H1 (cell line): Measurements from ENCODE around the gene IL23A. TPM values are rescaled to one million over a fixed set of nuclear protein-coding genes. Genes with fewer than 3 reads are reported as not detected.

Experiments used
- CTCF ChIA-PET: fragments of 300-600 bp; sonication (Branson Sonifier 250); formaldehyde crosslinking; loops from one replicate; lab custom pipeline; 2021; ENCODE audit not compliant: partially characterized antibody; lab: Charles Lee
- POLR2A ChIA-PET: fragments of 300-600 bp; sonication (Branson Sonifier 250); formaldehyde crosslinking; loops from one replicate; lab custom pipeline; 2021; ENCODE audit warnings: inconsistent platforms; ENCODE audit not compliant: partially characterized antibody; lab: Charles Lee
- DNase-seq, 2 experiments: peaks; one replicate each; pipeline versions ENCODE4 v3.0.0 to v3.0.0-alpha.2; 2010 to 2022; ENCODE audit warnings: low spot score in 2 of 2, low read depth in 1 of 2, mixed read lengths in 1 of 2
- FAIRE-seq: peaks from 2 replicates; lab custom pipeline; 2011; peaks lifted over from hg19 to GRCh38; lab: Jason Lieb, UNC
- H2AFZ ChIP-seq: 2 replicates; pipeline ENCODE4 v1.8.1; 2012; ENCODE audit warnings: low read length, inconsistent platforms
- H2AK5ac ChIP-seq: 2 replicates; pipeline ENCODE4 v1.6.1; 2013; ENCODE audit warnings: low read depth, low read length
- H2BK120ac ChIP-seq: replicated peaks from 2 replicates; pipeline ENCODE3; 2013; ENCODE audit warnings: low read depth, low read length, inconsistent platforms
- H2BK12ac ChIP-seq: 2 replicates; pipeline ENCODE4 v1.6.1; 2013; ENCODE audit warnings: low read depth, low read length
- H2BK15ac ChIP-seq: 2 replicates; pipeline ENCODE4 v1.6.1; 2013; ENCODE audit warnings: low read length
- H2BK20ac ChIP-seq: 2 replicates; pipeline ENCODE4 v1.6.1; 2013; ENCODE audit warnings: low read length
- H2BK5ac ChIP-seq: 2 replicates; pipeline ENCODE4 v1.6.1; 2013; ENCODE audit warnings: low read depth, low read length
- H3K14ac ChIP-seq: 2 replicates; pipeline ENCODE4 v1.6.1; 2013; ENCODE audit warnings: inconsistent platforms; ENCODE audit not compliant: insufficient read length
- H3K18ac ChIP-seq: 2 replicates; pipeline ENCODE4 v1.6.1; 2013; ENCODE audit warnings: low read length; ENCODE audit errors: extremely low read depth
- H3K23ac ChIP-seq: 2 replicates; pipeline ENCODE4 v1.6.1; 2013; ENCODE audit warnings: inconsistent platforms; ENCODE audit not compliant: insufficient read length
- H3K23me2 ChIP-seq: 2 replicates; pipeline ENCODE4 v1.6.1; 2013; ENCODE audit warnings: low read depth, low read length
- H3K27ac ChIP-seq: 2 replicates; pipeline ENCODE4 v1.6.1; 2011; ENCODE audit warnings: low read depth, low read length, inconsistent platforms
- H3K27me3 ChIP-seq, 4 experiments: replicated peaks in 1 of 4; 1 replicate in 1 of 4; 2 replicates in 3 of 4; pipeline versions ENCODE4 v1.6.1 to v1.8.1; 2011 to 2013; ENCODE audit warnings: low read length in 3 of 4, mild to moderate bottlenecking in 3 of 4, inconsistent platforms in 2 of 4, mixed read lengths in 2 of 4, moderate library complexity in 1 of 4; ENCODE audit not compliant: control insufficient read depth in 3 of 4, insufficient read depth in 3 of 4; ENCODE audit errors: extremely low read depth in 1 of 4
- H3K36me3 ChIP-seq, 4 experiments: 2 replicates each; pipeline versions ENCODE4 v1.6.1 to v1.8.1; 2011 to 2013; ENCODE audit warnings: mild to moderate bottlenecking in 4 of 4, low read length in 3 of 4, moderate library complexity in 2 of 4, control low read depth in 1 of 4, inconsistent platforms in 1 of 4; ENCODE audit not compliant: insufficient read depth in 4 of 4, control insufficient read depth in 2 of 4
- H3K4ac ChIP-seq: replicated peaks from 2 replicates; pipeline ENCODE3; 2013; ENCODE audit warnings: low read length, low read depth, mixed read lengths, inconsistent platforms; ENCODE audit not compliant: insufficient read length
- H3K4me1 ChIP-seq, 4 experiments: replicated peaks in 1 of 4; 1 replicate in 1 of 4; 2 replicates in 3 of 4; pipeline versions ENCODE4 v1.6.1 to v1.8.1; 2011 to 2013; ENCODE audit warnings: low read length in 3 of 4, inconsistent platforms in 2 of 4, mixed read lengths in 1 of 4; ENCODE audit not compliant: insufficient read depth in 4 of 4, control insufficient read depth in 3 of 4
- H3K4me2 ChIP-seq, 2 experiments: 2 replicates each; pipeline versions ENCODE4 v1.6.1 to v1.8.1; 2011 to 2013; ENCODE audit warnings: low read depth in 2 of 2, low read length in 2 of 2, control low read depth in 1 of 2, inconsistent platforms in 1 of 2, mild to moderate bottlenecking in 1 of 2; ENCODE audit not compliant: insufficient read depth in 1 of 2
- H3K4me3 ChIP-seq, 4 experiments: fragments of 200-600, 300-600 bp in 1 of 4; sonication (generic), shearing (Covaris generic), sonication (Bioruptor Twin) in 1 of 4; 2 replicates each; pipeline versions ENCODE4 v1.5.1 to v1.8.1; 2011 to 2016; ENCODE audit warnings: low read length in 4 of 4, low read depth in 3 of 4, control low read depth in 2 of 4, inconsistent platforms in 2 of 4, mild to moderate bottlenecking in 2 of 4, mixed read lengths in 1 of 4, moderate library complexity in 1 of 4; ENCODE audit not compliant: insufficient read depth in 2 of 4; ENCODE audit errors: extremely low read depth in 1 of 4
- H3K56ac ChIP-seq: replicated peaks from 2 replicates; pipeline ENCODE3; 2013; ENCODE audit warnings: low read depth, mild to moderate bottlenecking, mixed read lengths, low read length, inconsistent platforms; ENCODE audit not compliant: insufficient read length
- H3K79me1 ChIP-seq: 2 replicates; pipeline ENCODE4 v1.6.1; 2013; ENCODE audit warnings: low read depth, low read length, control low read depth
- H3K79me2 ChIP-seq, 2 experiments: 2 replicates each; pipeline versions ENCODE4 v1.6.1 to v1.8.1; 2012 to 2013; ENCODE audit warnings: low read length in 2 of 2, mild to moderate bottlenecking in 2 of 2, inconsistent platforms in 1 of 2; ENCODE audit not compliant: insufficient read depth in 2 of 2, control insufficient read depth in 1 of 2
- H3K9ac ChIP-seq, 4 experiments: replicated peaks in 1 of 4; 1 replicate in 1 of 4; 2 replicates in 3 of 4; pipeline versions ENCODE4 v1.6.1 to v1.8.1; 2011 to 2013; ENCODE audit warnings: low read depth in 3 of 4, low read length in 3 of 4, control low read depth in 2 of 4, mild to moderate bottlenecking in 2 of 4, moderate library complexity in 2 of 4, inconsistent platforms in 1 of 4; ENCODE audit errors: extremely low read depth in 1 of 4
- H3K9me3 ChIP-seq, 2 experiments: 2 replicates each; pipeline versions ENCODE4 v1.6.1 to v1.8.1; 2012 to 2013; ENCODE audit warnings: mild to moderate bottlenecking in 2 of 2, moderate library complexity in 2 of 2, control low read depth in 1 of 2, inconsistent platforms in 1 of 2, low read depth in 1 of 2, low read length in 1 of 2, mixed read lengths in 1 of 2; ENCODE audit not compliant: insufficient read depth in 2 of 2
- H4K20me1 ChIP-seq, 2 experiments: replicated peaks in 1 of 2; 2 replicates each; pipeline versions ENCODE3 to v1.8.1; 2011 to 2013; ENCODE audit warnings: inconsistent platforms in 2 of 2, low read length in 2 of 2, mild to moderate bottlenecking in 1 of 2; ENCODE audit not compliant: insufficient read depth in 2 of 2, control insufficient read depth in 1 of 2
- H4K5ac ChIP-seq: 2 replicates; pipeline ENCODE4 v1.6.1; 2013; ENCODE audit warnings: low read length, low read depth, mixed read lengths, inconsistent platforms; ENCODE audit not compliant: insufficient read length
- H4K8ac ChIP-seq: 2 replicates; pipeline ENCODE4 v1.8.0; 2013; ENCODE audit warnings: mild to moderate bottlenecking, moderate library complexity, low read length, inconsistent platforms; ENCODE audit not compliant: insufficient read depth; ENCODE audit errors: extremely low read depth
- H4K91ac ChIP-seq: replicated peaks from 2 replicates; pipeline ENCODE3; 2013; ENCODE audit warnings: low read length, mixed read lengths, inconsistent platforms; ENCODE audit not compliant: insufficient read length
- CEBPB ChIP-seq: IDR thresholded peaks from 2 replicates; pipeline ENCODE4 v1.6.1; 2012; ENCODE audit warnings: low read depth, low read length
- CREB1 ChIP-seq: IDR thresholded peaks from 2 replicates; pipeline ENCODE4 v1.6.1; 2012; ENCODE audit warnings: inconsistent platforms
- NANOG ChIP-seq: IDR thresholded peaks from 2 replicates; pipeline ENCODE4 v1.6.1; 2011; ENCODE audit warnings: low read length, low read depth, mild to moderate bottlenecking, inconsistent platforms; ENCODE audit not compliant: insufficient read depth, poor library complexity, severe bottlenecking
- RBBP5 ChIP-seq: IDR thresholded peaks from 2 replicates; pipeline ENCODE4 v1.7.1; 2012; ENCODE audit warnings: low read depth, mild to moderate bottlenecking, inconsistent platforms, low read length, moderate library complexity, borderline replicate concordance
- RNF2 ChIP-seq: fragments of 200-900, 300-1000 bp; sonication (generic); IDR thresholded peaks from 2 replicates; pipeline ENCODE4 v1.7.1; 2016; ENCODE audit warnings: borderline replicate concordance, low read depth, mild to moderate bottlenecking, antibody characterized with exemption, low read length; ENCODE audit not compliant: poor library complexity, severe bottlenecking; ENCODE audit errors: missing control alignments
- SIN3A ChIP-seq, 2 experiments: IDR thresholded peaks in 1 of 2; conservative IDR thresholded peaks in 1 of 2; 2 replicates each; pipeline ENCODE4 v1.6.1; 2011 to 2012; ENCODE audit warnings: low read length in 2 of 2, improper control_type of control experiment in 1 of 2, low read depth in 1 of 2, mild to moderate bottlenecking in 1 of 2
- SUZ12 ChIP-seq: fragments of 200-600 bp; sonication (generic); IDR thresholded peaks from 2 replicates; pipeline ENCODE4 v1.6.1; 2012; ENCODE audit warnings: mild to moderate bottlenecking, inconsistent platforms, low read length, moderate library complexity, mixed read lengths
- TAF7 ChIP-seq: optimal IDR thresholded peaks from 2 replicates; pipeline ENCODE3; 2011; ENCODE audit warnings: low read depth, mild to moderate bottlenecking, inconsistent platforms, low read length, moderate library complexity, borderline replicate concordance
- YY1 ChIP-seq: IDR thresholded peaks from 2 replicates; pipeline ENCODE4 v1.6.1; 2011; ENCODE audit warnings: low read depth, mild to moderate bottlenecking, low read length
- WGBS, 2 experiments: shearing (Covaris generic) in 1 of 2; methylation state at CpG; one replicate each; pipeline versions ENCODE4 v1.1.6 to v1.1.7; 2013 to 2015; ENCODE audit warnings: low lambda C conversion rate in 2 of 2, mixed read lengths in 2 of 2, inconsistent platforms in 1 of 2, low coverage in 1 of 2, missing lambda C conversion rate in 1 of 2; ENCODE audit not compliant: insufficient replicate concordance in 2 of 2, insufficient coverage in 1 of 2, insufficient read length in 1 of 2; ENCODE audit errors: extremely low coverage in 1 of 2, missing lambda C conversion rate in 1 of 2; 5-methylcytosine and 5-hydroxymethylcytosine counted together
- polyA plus RNA-seq, 7 experiments: library from polyadenylated mRNA; depleted of rRNA in 3 of 7; stranded (reverse) in 5 of 7; unstranded in 2 of 7; fragments of >200 nt in 5 of 7; fragments of 200-250 nt in 2 of 7; gene quantifications; 1 replicate in 5 of 7; 2 replicates in 1 of 7; 4 replicates in 1 of 7; pipeline versions ENCODE4 v1.2.1 to v1.2.3, GENCODE V29; 2011 to 2013; ENCODE audit warnings: missing spikeins in 2 of 7, mixed read lengths in 2 of 7
- total RNA-seq: library from RNA; stranded (reverse); fragmentation: NEBNext Ultra II Directional; extraction: Animal tissue kit (Norgen Biotek cat#: 25700); gene quantifications from 2 replicates; pipeline ENCODE4 v1.2.1, GENCODE V29; 2021
- TF ChIP-seq, protein P1 (sequence below): IDR thresholded peaks from 2 replicates; pipeline ENCODE4 v1.6.1; 2011; ENCODE audit warnings: low read depth, mild to moderate bottlenecking, low read length; ENCODE audit not compliant: insufficient read depth

The IL23A gene
- total and polyA plus RNA-seq, 2 of the 8 experiments (the other 6 are each of a cell fraction or from before 2014, with no cell fraction given), result 2.3 to 3.6 TPM

DNA sequence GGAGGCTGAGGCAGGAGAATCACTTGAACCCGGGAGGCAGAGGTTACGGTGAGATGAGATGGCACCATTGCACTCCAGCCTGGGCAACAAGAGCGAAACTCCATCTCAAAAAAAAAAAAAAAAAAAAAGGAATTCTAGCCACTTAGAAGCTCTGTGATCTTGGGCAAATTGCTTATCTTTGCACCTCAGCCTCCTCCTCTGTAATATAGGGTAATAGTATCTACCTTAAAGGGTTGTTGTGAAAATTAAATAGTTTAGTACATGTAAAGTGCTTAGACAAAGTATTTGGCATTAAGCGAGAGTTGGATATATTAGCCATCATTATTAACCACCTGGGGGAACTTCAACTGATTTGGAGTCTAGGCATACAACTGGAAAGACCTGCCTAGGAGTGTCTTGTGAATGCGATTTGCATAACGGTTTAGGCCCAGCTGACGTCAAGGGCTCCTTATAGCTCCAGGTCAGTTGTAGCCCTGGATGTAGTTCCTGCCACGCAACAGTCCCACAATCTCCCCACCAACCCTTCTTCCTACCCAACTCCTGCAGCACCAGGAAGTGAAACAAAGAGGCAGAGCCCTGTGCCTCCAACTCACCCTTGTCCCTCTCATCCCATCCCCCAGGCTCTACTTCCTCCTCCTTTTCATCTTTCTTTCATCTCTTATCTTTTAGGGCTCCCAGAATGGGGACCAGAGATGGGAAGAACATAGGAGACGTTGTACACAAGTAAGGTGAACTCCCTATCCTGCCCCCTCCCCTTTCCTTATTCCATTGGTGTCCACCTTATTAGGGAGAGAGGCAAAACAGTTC is 2.1 kb upstream of the IL23A start:
- DNase-seq, result no peak
- Histone ChIP-seq H3K79me2 (no peaks in the 10 kb centered on the region), H3K23ac (no peak overlapping the region), H3K14ac (no peak overlapping the region), H4K20me1 (no peaks in the 10 kb centered on the region), H3K9me3 (no peaks in the 10 kb centered on the region), H4K5ac (no peak overlapping the region), H3K9ac (no peak overlapping the region), H2BK5ac (peak overlapping the region; percentile 55; the same call in 1 of the 2 replicates), H2AK5ac (no peak overlapping the region), H2BK120ac (no peak overlapping the region), H3K4ac (no peak overlapping the region), H3K36me3 (no peaks in the 10 kb centered on the region), H4K91ac (peak overlapping the region; percentile 22), H3K4me3 (no peak overlapping the region), H3K56ac (no peak overlapping the region), H2BK12ac (peak overlapping the region; percentile 3; the same call in 1 of the 2 replicates), H3K18ac (no peak overlapping the region), H3K4me1 (peaks cover 9 to 26% (median 16%) of the 10 kb centered on the region in 4 experiments), H3K79me1 (no peaks in the 10 kb centered on the region), H2BK20ac (no peak overlapping the region), H3K27ac (no peak overlapping the region), H3K27me3 (no peaks in the 10 kb centered on the region), H2BK15ac (no peak overlapping the region; the same call in 1 of the 2 replicates), H3K4me2 (no peak overlapping the region), H3K23me2 (peaks cover 7% of the 10 kb centered on the region; the same call in 1 of the 2 replicates), H4K8ac (no peak overlapping the region), H2AFZ (no peak overlapping the region)
- ChIA-PET CTCF (interaction anchor here (0.6 to 7.2 kb wide), 9 partner anchors 10 to 165 kb away, joined by 3 to 38 read pairs (median 3); partner anchors contain the start of gene CNPY2), POLR2A (interaction anchor here (0.8 to 7.2 kb wide), 8 partner anchors 16 to 126 kb away, joined by 3 to 55 read pairs (median 4); partner anchors contain the start of genes ANKRD52, CNPY2 and STAT2)
- no peak for FAIRE-seq
- WGBS, 2 experiments, result 93% methylated on average over 9 of the region's 9 CpGs; no CpG with 5 or more reads in 1 of the 2 experiments
- TF ChIP-seq CEBPB, result no peak
- no peak for TF ChIP-seq RNF2
- no peak for TF ChIP-seq RBBP5
- TF ChIP-seq YY1, result no peak
- TF ChIP-seq SIN3A (conservative IDR thresholded peaks at IDR 0.05 in 1 of 2, IDR thresholded peaks at IDR 0.05 in 1 of 2; ENCODE audit: low read depth in 1 of 2, low read length in 2 of 2), result no peak
- TF ChIP-seq TAF7, result no peak
- TF ChIP-seq, protein P1, sequence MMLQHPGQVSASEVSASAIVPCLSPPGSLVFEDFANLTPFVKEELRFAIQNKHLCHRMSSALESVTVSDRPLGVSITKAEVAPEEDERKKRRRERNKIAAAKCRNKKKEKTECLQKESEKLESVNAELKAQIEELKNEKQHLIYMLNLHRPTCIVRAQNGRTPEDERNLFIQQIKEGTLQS, result no peak
- TF ChIP-seq SUZ12, result no peak
- no peak for TF ChIP-seq NANOG
- TF ChIP-seq CREB1, result no peak
